ENCODE results near the gene GRM3. TPM values are rescaled to one million over a fixed set of nuclear protein-coding genes. Genes with fewer than 3 reads are reported as not detected.

GRM3 gene
- total and polyA plus RNA-seq, 2 of the 13 experiments (the other 11 are each of a cell fraction or from before 2014, with no cell fraction given) = not detected

DNA sequence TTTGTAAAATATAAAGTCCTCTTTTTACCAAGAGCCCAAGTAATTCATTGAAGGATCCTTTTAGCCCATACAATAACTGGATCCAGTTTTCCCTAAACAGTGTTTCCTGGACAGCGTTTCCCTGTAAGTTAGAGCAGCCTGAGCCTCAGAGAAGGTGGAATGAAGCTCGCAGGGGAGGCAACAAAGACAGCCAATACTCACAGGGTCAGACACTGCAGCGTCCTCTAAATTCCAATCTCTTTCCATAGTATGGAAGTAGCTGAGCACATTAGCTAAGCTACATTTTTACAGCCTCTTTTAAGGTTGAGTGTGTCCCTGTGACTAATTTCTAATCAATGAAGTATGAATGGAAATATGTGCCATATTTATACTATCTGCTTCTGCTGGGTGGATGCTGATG is 193.5 kb downstream of the GRM3 start:
- no peak overlapping the region for H3K27ac ChIP-seq (ENCODE audit: extremely low read length, insufficient read depth, low read length)
- no TSS peak for BruUV-seq (replicated peaks)
- no peaks in the 10 kb centered on the region for H3K9me3 ChIP-seq (ENCODE audit: low read length)
- WGBS (ENCODE audit: low lambda C conversion rate) = 5% methylated on average over 3 of the region's 3 CpGs
- H3K4me2 ChIP-seq (ENCODE audit: low read depth, low read length) = no peak overlapping the region
- no peak overlapping the region for H3K4me3 ChIP-seq (replicated peaks in 1 of 3; ENCODE audit: insufficient read depth in 1 of 3, low read depth in 2 of 3, low read length in 3 of 3)
- H4K20me1 ChIP-seq (ENCODE audit: insufficient read depth, low read length) = no peaks in the 10 kb centered on the region
- no peaks in the 10 kb centered on the region for H3K36me3 ChIP-seq (replicated peaks in 1 of 2; ENCODE audit: control insufficient read depth in 1 of 2, insufficient read depth in 2 of 2, low read length in 2 of 2)
- in situ Hi-C loops (cut with HindIII; ENCODE audit: extremely low pct_ligation_motif_present, low pct_unique_long_range_greater_than_20kb) (no loop called here), intact Hi-C loops (cut with micrococcal nuclease; ENCODE audit: unreplicated experiment) (no loop called here)
- H3K27me3 ChIP-seq (ENCODE audit: control insufficient read depth in 1 of 2, insufficient read depth in 2 of 2, low read length in 2 of 2) = no peaks in the 10 kb centered on the region
- no peaks in the 10 kb centered on the region for H3K79me2 ChIP-seq (ENCODE audit: insufficient read depth, low read length)
- ChIA-PET CTCF (ENCODE audit: low intra/inter-chr PET ratio, low total read pairs) (no interaction called here), POLR2A (no interaction called here)
- H3K4me1 ChIP-seq (ENCODE audit: insufficient read depth, low read length) = no peaks in the 10 kb centered on the region
- no peak overlapping the region for H3K9ac ChIP-seq (ENCODE audit: insufficient read depth, low read depth, low read length)
- H2AFZ ChIP-seq (ENCODE audit: low read length) = no peak overlapping the region
- FAIRE-seq = no peak
- no peak for ATAC-seq
- no peak for DNase-seq (ENCODE audit: low spot score)
- TF ChIP-seq, protein P1, sequence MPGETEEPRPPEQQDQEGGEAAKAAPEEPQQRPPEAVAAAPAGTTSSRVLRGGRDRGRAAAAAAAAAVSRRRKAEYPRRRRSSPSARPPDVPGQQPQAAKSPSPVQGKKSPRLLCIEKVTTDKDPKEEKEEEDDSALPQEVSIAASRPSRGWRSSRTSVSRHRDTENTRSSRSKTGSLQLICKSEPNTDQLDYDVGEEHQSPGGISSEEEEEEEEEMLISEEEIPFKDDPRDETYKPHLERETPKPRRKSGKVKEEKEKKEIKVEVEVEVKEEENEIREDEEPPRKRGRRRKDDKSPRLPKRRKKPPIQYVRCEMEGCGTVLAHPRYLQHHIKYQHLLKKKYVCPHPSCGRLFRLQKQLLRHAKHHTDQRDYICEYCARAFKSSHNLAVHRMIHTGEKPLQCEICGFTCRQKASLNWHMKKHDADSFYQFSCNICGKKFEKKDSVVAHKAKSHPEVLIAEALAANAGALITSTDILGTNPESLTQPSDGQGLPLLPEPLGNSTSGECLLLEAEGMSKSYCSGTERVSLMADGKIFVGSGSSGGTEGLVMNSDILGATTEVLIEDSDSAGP (CRISPR knock-in tag; IDR thresholded peaks at IDR 0.05; ENCODE audit: borderline replicate concordance) = no peak
- TF ChIP-seq ARHGAP35 (CRISPR knock-in tag; IDR thresholded peaks at IDR 0.05; ENCODE audit: borderline replicate concordance) (no peak), ZNF747 (CRISPR knock-in tag; IDR thresholded peaks at IDR 0.05; ENCODE audit: borderline replicate concordance) (no peak), HNRNPL (IDR thresholded peaks at IDR 0.05; ENCODE audit: low read depth, low read length) (no peak), ZNF549 (CRISPR knock-in tag; IDR thresholded peaks at IDR 0.05) (no peak), MAFK (conservative IDR thresholded peaks at IDR 0.05 in 1 of 2, IDR thresholded peaks at IDR 0.05 in 1 of 2; ENCODE audit: low read length in 2 of 2) (no peak), KMT2B (CRISPR knock-in tag; IDR thresholded peaks at IDR 0.05) (no peak), POLR2G (IDR thresholded peaks at IDR 0.05; ENCODE audit: low read depth, low read length) (no peak), ZNF616 (CRISPR knock-in tag; IDR thresholded peaks at IDR 0.05; ENCODE audit: low read depth) (no peak), SNRNP70 (IDR thresholded peaks at IDR 0.05; ENCODE audit: low read depth, low read length) (no peak)
- TF ChIP-seq, protein P2, sequence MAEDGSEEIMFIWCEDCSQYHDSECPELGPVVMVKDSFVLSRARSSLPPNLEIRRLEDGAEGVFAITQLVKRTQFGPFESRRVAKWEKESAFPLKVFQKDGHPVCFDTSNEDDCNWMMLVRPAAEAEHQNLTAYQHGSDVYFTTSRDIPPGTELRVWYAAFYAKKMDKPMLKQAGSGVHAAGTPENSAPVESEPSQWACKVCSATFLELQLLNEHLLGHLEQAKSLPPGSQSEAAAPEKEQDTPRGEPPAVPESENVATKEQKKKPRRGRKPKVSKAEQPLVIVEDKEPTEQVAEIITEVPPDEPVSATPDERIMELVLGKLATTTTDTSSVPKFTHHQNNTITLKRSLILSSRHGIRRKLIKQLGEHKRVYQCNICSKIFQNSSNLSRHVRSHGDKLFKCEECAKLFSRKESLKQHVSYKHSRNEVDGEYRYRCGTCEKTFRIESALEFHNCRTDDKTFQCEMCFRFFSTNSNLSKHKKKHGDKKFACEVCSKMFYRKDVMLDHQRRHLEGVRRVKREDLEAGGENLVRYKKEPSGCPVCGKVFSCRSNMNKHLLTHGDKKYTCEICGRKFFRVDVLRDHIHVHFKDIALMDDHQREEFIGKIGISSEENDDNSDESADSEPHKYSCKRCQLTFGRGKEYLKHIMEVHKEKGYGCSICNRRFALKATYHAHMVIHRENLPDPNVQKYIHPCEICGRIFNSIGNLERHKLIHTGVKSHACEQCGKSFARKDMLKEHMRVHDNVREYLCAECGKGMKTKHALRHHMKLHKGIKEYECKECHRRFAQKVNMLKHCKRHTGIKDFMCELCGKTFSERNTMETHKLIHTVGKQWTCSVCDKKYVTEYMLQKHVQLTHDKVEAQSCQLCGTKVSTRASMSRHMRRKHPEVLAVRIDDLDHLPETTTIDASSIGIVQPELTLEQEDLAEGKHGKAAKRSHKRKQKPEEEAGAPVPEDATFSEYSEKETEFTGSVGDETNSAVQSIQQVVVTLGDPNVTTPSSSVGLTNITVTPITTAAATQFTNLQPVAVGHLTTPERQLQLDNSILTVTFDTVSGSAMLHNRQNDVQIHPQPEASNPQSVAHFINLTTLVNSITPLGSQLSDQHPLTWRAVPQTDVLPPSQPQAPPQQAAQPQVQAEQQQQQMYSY (CRISPR knock-in tag; IDR thresholded peaks at IDR 0.05) = no peak

All from HepG2 (cell line).